PC-3 (cell line): ENCODE measurements around the gene HIPK1. TPM values are rescaled to one million over a fixed set of nuclear protein-coding genes. Genes with fewer than 3 reads are reported as not detected.

Experiments
- ATAC-seq: fragments of 200-7000 bp; cut with Tn5 transposase; 2 replicates; pipeline ENCODE4 v1.9.1; 2020; ENCODE audit warnings: mild to moderate bottlenecking, moderate library complexity
- BruUV-seq: library from RNA; stranded (reverse); fragments of 400-500 nt; replicated peaks from 2 replicates; lab custom pipeline; 2021; lab: Mats Ljungman, UMichigan
- CTCF ChIA-PET: fragments of 300-600 bp; sonication (Branson Sonifier 250); formaldehyde crosslinking; loops from one replicate; lab custom pipeline; 2022; ENCODE audit warnings: antibody characterized with exemption; lab: Charles Lee
- POLR2A ChIA-PET: fragments of 300-600 bp; sonication (Branson Sonifier 250); formaldehyde crosslinking; loops from one replicate; lab custom pipeline; 2022; ENCODE audit warnings: antibody characterized with exemption; ENCODE audit not compliant: unreplicated experiment; lab: Charles Lee
- DNase-seq: peaks from one replicate; pipeline ENCODE4 v3.0.0-alpha.2; 2015
- H2AFZ ChIP-seq: fragments of 300-600 bp; sonication (generic); 2 replicates; pipeline ENCODE4 v1.6.0; 2016; ENCODE audit warnings: antibody characterized with exemption, low read length
- H3F3A ChIP-seq: fragments of 300-600 bp; sonication (generic); one replicate; pipeline ENCODE4 v1.6.0; 2017; ENCODE audit warnings: antibody characterized with exemption, low read length, control low read depth, mild to moderate bottlenecking; ENCODE audit not compliant: unreplicated experiment
- H3K27ac ChIP-seq: fragments of 300-600 bp; sonication (generic); 2 replicates; pipeline ENCODE4 v1.5.1; 2016; ENCODE audit warnings: mild to moderate bottlenecking, low read length
- H3K27me3 ChIP-seq: fragments of 300-600 bp; sonication (generic); 2 replicates; pipeline ENCODE4 v1.6.1; 2016; ENCODE audit warnings: low read length, mixed read lengths
- H3K36me3 ChIP-seq: fragments of 300-600 bp; sonication (generic); 2 replicates; pipeline ENCODE4 v1.6.1; 2016; ENCODE audit warnings: low read depth, mixed run types, low read length, mixed read lengths
- H3K4me1 ChIP-seq: fragments of 300-600 bp; sonication (generic); 2 replicates; pipeline ENCODE4 v1.5.1; 2016; ENCODE audit warnings: low read length; ENCODE audit not compliant: insufficient read depth
- H3K4me2 ChIP-seq: fragments of 300-600 bp; sonication (generic); 2 replicates; pipeline ENCODE4 v1.6.0; 2016; ENCODE audit warnings: low read length
- H3K4me3 ChIP-seq: fragments of 300-600 bp; sonication (generic); 2 replicates; pipeline ENCODE4 v1.5.1; 2016; ENCODE audit warnings: mild to moderate bottlenecking, low read length, mixed read lengths
- H3K79me2 ChIP-seq: fragments of 300-600 bp; sonication (generic); 2 replicates; pipeline ENCODE4 v1.6.1; 2017; ENCODE audit warnings: low read length, mixed read lengths
- H3K9ac ChIP-seq: fragments of 300-600 bp; sonication (generic); 2 replicates; pipeline ENCODE4 v1.6.0; 2016; ENCODE audit warnings: mild to moderate bottlenecking, low read length
- H3K9me2 ChIP-seq: fragments of 300-600 bp; sonication (generic); replicated peaks from 2 replicates; pipeline ENCODE4 v1.6.1; 2016; ENCODE audit warnings: mixed run types, low read length, mixed read lengths
- H3K9me3 ChIP-seq: fragments of 300-600 bp; sonication (generic); 2 replicates; pipeline ENCODE4 v1.6.1; 2016; ENCODE audit warnings: low read length, mixed read lengths
- H4K20me1 ChIP-seq: fragments of 300-600 bp; sonication (generic); 2 replicates; pipeline ENCODE4 v1.6.1; 2016; ENCODE audit warnings: low read length, mixed read lengths
- CTCF ChIP-seq: fragments of 300-600 bp; sonication (generic); conservative IDR thresholded peaks from 2 replicates; pipeline ENCODE4 v1.5.1; 2017; ENCODE audit warnings: antibody characterized with exemption, low read depth, mild to moderate bottlenecking, low read length
- EZH2 ChIP-seq: fragments of 300-600 bp; sonication (generic); IDR thresholded peaks from one replicate; pipeline ENCODE4 v1.6.1; 2017; ENCODE audit warnings: antibody characterized with exemption, mild to moderate bottlenecking, low read length; ENCODE audit not compliant: unreplicated experiment
- EZH2phosphoT487 ChIP-seq: fragments of 300-600 bp; sonication (generic); IDR thresholded peaks from 2 replicates; pipeline ENCODE4 v1.6.1; 2018; ENCODE audit warnings: mild to moderate bottlenecking, antibody characterized with exemption, low read length, borderline replicate concordance
- intact Hi-C: fragments of 100-400 bp; cut with micrococcal nuclease; formaldehyde crosslinking; loops from 2 replicates; pipeline ENCODE4 v1.9.0; 2023
- total RNA-seq: library from RNA; depleted of rRNA; stranded (reverse); fragments of >200 nt; gene quantifications from 2 replicates; pipeline ENCODE4 v1.2.3, GENCODE V29; 2014

The HIPK1 gene
- total RNA-seq, 1 experiment from 2014 or later: 19.9 TPM

GRCh38 chr1:113972954-113973353 is 43.8 kb downstream of the HIPK1 start:
- no peak for TF ChIP-seq EZH2
- no peak for TF ChIP-seq CTCF
- no peak for TF ChIP-seq EZH2phosphoT487
- Histone ChIP-seq H3K79me2 (no peaks in the 10 kb centered on the region), H3K9me3 (no peaks in the 10 kb centered on the region), H3K4me2 (no peak overlapping the region), H3K36me3 (peaks cover 32% of the 10 kb centered on the region; the same call in 1 of the 2 replicates), H2AFZ (no peak overlapping the region), H3K4me3 (no peak overlapping the region), H3K9me2 (no peaks in the 10 kb centered on the region), H3K4me1 (no peaks in the 10 kb centered on the region), H3K27ac (no peak overlapping the region), H4K20me1 (no peaks in the 10 kb centered on the region), H3K27me3 (no peaks in the 10 kb centered on the region), H3F3A (no peaks in the 10 kb centered on the region), H3K9ac (no peak overlapping the region)
- ChIA-PET CTCF (no interaction called here), POLR2A (interaction anchor here (0.6 kb wide), 1 partner anchor 228 kb away, joined by 7 read pairs; no protein-coding TSS in a partner anchor)
- DNase-seq (no peak), ATAC-seq (no peak)
- no TSS peak for BruUV-seq
- intact Hi-C loops: no loop called here

- H3K9me3 ChIP-seq: no peaks in the 10 kb centered on the region
- no TSS peak for BruUV-seq
- H3K9ac ChIP-seq: no peak overlapping the region
- H2AFZ ChIP-seq: no peak overlapping the region
- no peaks in the 10 kb centered on the region for H3K79me2 ChIP-seq
- ChIA-PET POLR2A (no interaction called here), CTCF (interaction anchor here (0.6 to 1.5 kb wide), 2 partner anchors 308 to 314 kb away, joined by 3 to 6 read pairs; no protein-coding TSS in a partner anchor)
- no peaks in the 10 kb centered on the region for H3K9me2 ChIP-seq
- H4K20me1 ChIP-seq: no peaks in the 10 kb centered on the region
- no peak for ATAC-seq
- intact Hi-C loops: loop anchor here (5.0 kb wide), 2 partner anchors 117 to 157 kb away; no protein-coding TSS in a partner anchor
- TF ChIP-seq EZH2phosphoT487 (no peak), EZH2 (no peak), CTCF (no peak)
- no peaks in the 10 kb centered on the region for H3K27me3 ChIP-seq
- H3K36me3 ChIP-seq: peaks cover 16% of the 10 kb centered on the region; the same call in 1 of the 2 replicates
- peaks cover 19% of the 10 kb centered on the region for H3K4me1 ChIP-seq
- H3K4me3 ChIP-seq: no peak overlapping the region
- H3F3A ChIP-seq: no peaks in the 10 kb centered on the region
- H3K27ac ChIP-seq: no peak overlapping the region
- no peak overlapping the region for H3K4me2 ChIP-seq
- no peak for DNase-seq
Measured at GRCh38 chr1:113975211-113975895, 46.2 kb downstream of the HIPK1 start.
